Skeletal muscle satellite cell (primary cell): Measurements from ENCODE around the gene C16orf92.

ENCODE experiments used
- H3K27me3 ChIP-seq: 2 replicates; pipeline ENCODE4 v1.7.0; 2013; ENCODE audit warnings: low read length; ENCODE audit not compliant: control insufficient read depth, insufficient read depth
- H3K36me3 ChIP-seq: 2 replicates; pipeline ENCODE4 v1.7.0; 2013; ENCODE audit warnings: mild to moderate bottlenecking, control low read depth, low read length; ENCODE audit not compliant: insufficient read depth
- H3K4me1 ChIP-seq: 2 replicates; pipeline ENCODE4 v1.7.0; 2013; ENCODE audit warnings: low read length; ENCODE audit not compliant: control insufficient read depth, insufficient read depth
- H3K4me2 ChIP-seq: 2 replicates; pipeline ENCODE4 v1.7.0; 2013; ENCODE audit warnings: mild to moderate bottlenecking, low read length
- H3K4me3 ChIP-seq: 2 replicates; pipeline ENCODE4 v1.7.0; 2013; ENCODE audit warnings: low read length
- H3K9ac ChIP-seq: 2 replicates; pipeline ENCODE4 v1.7.0; 2013; ENCODE audit warnings: mild to moderate bottlenecking, low read depth, low read length, moderate library complexity
- H3K9me3 ChIP-seq: replicated peaks from 2 replicates; pipeline ENCODE4 v1.7.0; 2013; ENCODE audit warnings: mild to moderate bottlenecking, control low read depth, low read length

C16orf92 gene

GRCh38 chr16:30024451-30024850, 1.5 kb downstream of the C16orf92 start:
- Histone ChIP-seq H3K27me3 (peaks cover 53% of the 10 kb centered on the region), H3K9me3 (no peaks in the 10 kb centered on the region), H3K4me1 (peaks cover 6% of the 10 kb centered on the region), H3K36me3 (no peaks in the 10 kb centered on the region), H3K4me3 (no peak overlapping the region), H3K9ac (no peak overlapping the region), H3K4me2 (no peak overlapping the region)

GRCh38 chr16:30025156-30025555, 2.2 kb downstream of the C16orf92 start:
- no peaks in the 10 kb centered on the region for H3K9me3 ChIP-seq
- peaks cover 57% of the 10 kb centered on the region for H3K27me3 ChIP-seq
- no peak overlapping the region for H3K4me2 ChIP-seq
- H3K9ac ChIP-seq = no peak overlapping the region
- no peaks in the 10 kb centered on the region for H3K36me3 ChIP-seq
- peaks cover 6% of the 10 kb centered on the region for H3K4me1 ChIP-seq
- no peak overlapping the region for H3K4me3 ChIP-seq

- Histone ChIP-seq H3K27me3 (peaks cover 60% of the 10 kb centered on the region), H3K36me3 (no peaks in the 10 kb centered on the region), H3K4me2 (no peak overlapping the region), H3K9ac (no peak overlapping the region), H3K4me1 (peaks cover 6% of the 10 kb centered on the region), H3K9me3 (no peaks in the 10 kb centered on the region), H3K4me3 (no peak overlapping the region)
Observed at GRCh38 chr16:30025574-30025973, 2.6 kb downstream of the C16orf92 start.

- H3K4me2 ChIP-seq = no peak overlapping the region
- H3K9ac ChIP-seq = no peak overlapping the region
- H3K27me3 ChIP-seq = peaks cover 60% of the 10 kb centered on the region
- H3K36me3 ChIP-seq = no peaks in the 10 kb centered on the region
- no peaks in the 10 kb centered on the region for H3K4me1 ChIP-seq
- H3K9me3 ChIP-seq = no peaks in the 10 kb centered on the region
- H3K4me3 ChIP-seq = no peak overlapping the region
Observed at GRCh38 chr16:30026449-30026848, 3.5 kb downstream of the C16orf92 start.

GRCh38 chr16:30027588-30028437, 4.8 kb downstream of the C16orf92 start:
- Histone ChIP-seq H3K4me1 (no peaks in the 10 kb centered on the region), H3K36me3 (no peaks in the 10 kb centered on the region), H3K9ac (no peak overlapping the region), H3K4me2 (no peak overlapping the region), H3K9me3 (no peaks in the 10 kb centered on the region), H3K27me3 (peaks cover 67% of the 10 kb centered on the region), H3K4me3 (no peak overlapping the region)

GRCh38 chr16:30028438-30029076, 5.6 kb downstream of the C16orf92 start:
- no peak overlapping the region for H3K9ac ChIP-seq
- H3K27me3 ChIP-seq = peaks cover 63% of the 10 kb centered on the region
- H3K4me1 ChIP-seq = no peaks in the 10 kb centered on the region
- H3K4me3 ChIP-seq = no peak overlapping the region
- no peaks in the 10 kb centered on the region for H3K36me3 ChIP-seq
- no peaks in the 10 kb centered on the region for H3K9me3 ChIP-seq
- H3K4me2 ChIP-seq = no peak overlapping the region

- H3K9ac ChIP-seq = no peak overlapping the region
- H3K4me1 ChIP-seq = no peaks in the 10 kb centered on the region
Observed at GRCh38 chr16:30030011-30030685, 7.2 kb downstream of the C16orf92 start.

GRCh38 chr16:30030841-30031413, 7.9 kb downstream of the C16orf92 start, which contains the start of gene TLCD3B:
TLCD3B (minus strand) TSS chr16:30031271; CDS start chr16:30030527, 744 bp downstream.
- Histone ChIP-seq H3K4me2 (no peak within 1 kb of the TSS), H3K9ac (no peak within 1 kb of the TSS), H3K4me1 (no peaks in the 10 kb centered on the region), H3K27me3 (peaks cover 61% of the 10 kb centered on the region), H3K36me3 (no peaks in the 10 kb centered on the region), H3K9me3 (no peaks in the 10 kb centered on the region), H3K4me3 (no peak within 1 kb of the TSS)

More at GRCh38 chr16:30030011-30030685, 7.2 kb downstream of the C16orf92 start:
- no peaks in the 10 kb centered on the region for H3K9me3 ChIP-seq
- no peaks in the 10 kb centered on the region for H3K36me3 ChIP-seq
- H3K4me2 ChIP-seq = no peak overlapping the region
- no peak overlapping the region for H3K4me3 ChIP-seq
- H3K27me3 ChIP-seq = peaks cover 61% of the 10 kb centered on the region

GRCh38 chr16:30031477-30031918, 8.5 kb downstream of the C16orf92 start:
- Histone ChIP-seq H3K36me3 (no peaks in the 10 kb centered on the region), H3K27me3 (peaks cover 64% of the 10 kb centered on the region), H3K9me3 (no peaks in the 10 kb centered on the region), H3K9ac (no peak overlapping the region), H3K4me1 (no peaks in the 10 kb centered on the region), H3K4me3 (no peak overlapping the region), H3K4me2 (no peak overlapping the region)

- H3K4me2 ChIP-seq = no peak overlapping the region
- H3K36me3 ChIP-seq = no peaks in the 10 kb centered on the region
- H3K27me3 ChIP-seq = peaks cover 62% of the 10 kb centered on the region
- H3K9ac ChIP-seq = no peak overlapping the region
- H3K4me1 ChIP-seq = no peaks in the 10 kb centered on the region
- H3K4me3 ChIP-seq = no peak overlapping the region
- H3K9me3 ChIP-seq = no peaks in the 10 kb centered on the region
Observed at GRCh38 chr16:30032083-30032819, 9.3 kb downstream of the C16orf92 start.
